HepG2 (cell line): ENCODE measurements around the gene EIF5. TPM values are rescaled to one million over a fixed set of nuclear protein-coding genes. Genes with fewer than 3 reads are reported as not detected.

Source experiments
- ATAC-seq: fragments of 200-7000 bp; cut with Tn5 transposase; 3 replicates; pipeline ENCODE4 v1.9.1; 2020; ENCODE audit warnings: mild to moderate bottlenecking, moderate library complexity
- BruUV-seq: library from RNA; stranded (reverse); fragments of 400-500 nt; replicated peaks from 2 replicates; lab custom pipeline; 2021; lab: Mats Ljungman, UMichigan
- CTCF ChIA-PET: fragments of 300-600 bp; formaldehyde crosslinking; extraction: SDS; loops from one replicate; lab custom pipeline; 2021; ENCODE audit warnings: low total read pairs, inconsistent platforms, low intra/inter-chr PET ratio; lab: Yijun Ruan, JAX
- POLR2A ChIA-PET: fragments of 350-600 bp; sonication (Branson Sonifier 250); formaldehyde crosslinking; loops from one replicate; lab custom pipeline; 2020; ENCODE audit warnings: antibody characterized with exemption, inconsistent platforms; lab: Yijun Ruan, JAX
- DNase-seq: peaks from one replicate; pipeline ENCODE4 v3.0.0-alpha.2; 2015; ENCODE audit warnings: low spot score
- FAIRE-seq: peaks from 3 replicates; lab custom pipeline; 2011; peaks lifted over from hg19 to GRCh38; lab: Jason Lieb, UNC
- H2AFZ ChIP-seq: one replicate; pipeline ENCODE4 v1.6.1; 2011; ENCODE audit warnings: low read length, inconsistent platforms
- H3K27ac ChIP-seq: fragments of 300-600 bp; 3 replicates; pipeline ENCODE4 v1.8.0; 2011; ENCODE audit warnings: mixed run types, mild to moderate bottlenecking, mixed read lengths, low read length, inconsistent platforms; ENCODE audit not compliant: insufficient read depth; ENCODE audit errors: extremely low read length
- H3K27me3 ChIP-seq, 2 experiments: fragments of 200-600 bp in 1 of 2; 2 replicates in 1 of 2; 3 replicates in 1 of 2; pipeline versions ENCODE4 v1.6.0 to v1.8.0; 2011; ENCODE audit warnings: low read length in 2 of 2, mild to moderate bottlenecking in 2 of 2, moderate library complexity in 2 of 2, inconsistent platforms in 1 of 2; ENCODE audit not compliant: insufficient read depth in 2 of 2, control insufficient read depth in 1 of 2
- H3K36me3 ChIP-seq, 2 experiments: fragments of 200-600 bp in 1 of 2; replicated peaks in 1 of 2; 2 replicates in 1 of 2; 3 replicates in 1 of 2; pipeline versions ENCODE4 v1.5.1 to v1.8.0; 2011; ENCODE audit warnings: low read length in 2 of 2, inconsistent platforms in 1 of 2; ENCODE audit not compliant: insufficient read depth in 2 of 2, control insufficient read depth in 1 of 2
- H3K4me1 ChIP-seq: 2 replicates; pipeline ENCODE4 v1.5.1; 2012; ENCODE audit warnings: low read length, inconsistent platforms; ENCODE audit not compliant: insufficient read depth
- H3K4me2 ChIP-seq: 2 replicates; pipeline ENCODE4 v1.6.0; 2011; ENCODE audit warnings: low read depth, low read length, inconsistent platforms
- H3K4me3 ChIP-seq, 3 experiments: fragments of 200-600 bp in 1 of 3; sonication (generic), shearing (Covaris generic) in 1 of 3; replicated peaks in 1 of 3; 2 replicates each; pipeline ENCODE4 v1.5.1; 2011 to 2016; ENCODE audit warnings: low read length in 3 of 3, inconsistent platforms in 2 of 3, low read depth in 2 of 3, mild to moderate bottlenecking in 2 of 3, control low read depth in 1 of 3, mixed read lengths in 1 of 3; ENCODE audit not compliant: insufficient read depth in 1 of 3
- H3K79me2 ChIP-seq: one replicate; pipeline ENCODE4 v1.6.1; 2011; ENCODE audit warnings: low read length, inconsistent platforms; ENCODE audit not compliant: insufficient read depth
- H3K9ac ChIP-seq: 2 replicates; pipeline ENCODE4 v1.6.0; 2011; ENCODE audit warnings: mild to moderate bottlenecking, low read depth, low read length, inconsistent platforms; ENCODE audit not compliant: insufficient read depth
- H3K9me3 ChIP-seq: 2 replicates; pipeline ENCODE4 v1.5.1; 2012; ENCODE audit warnings: mild to moderate bottlenecking, low read length
- H4K20me1 ChIP-seq: 2 replicates; pipeline ENCODE4 v1.6.0; 2011; ENCODE audit warnings: inconsistent platforms, mild to moderate bottlenecking, low read length, moderate library complexity; ENCODE audit not compliant: insufficient read depth
- ARNT ChIP-seq: fragments of 450-650 bp; IDR thresholded peaks from 2 replicates; pipeline ENCODE4 v1.6.1; 2017
- ARNT2 ChIP-seq: sonication (generic); formaldehyde crosslinking; IDR thresholded peaks from 2 replicates; pipeline ENCODE4 v1.8.0; 2022; ENCODE audit warnings: mild to moderate bottlenecking, low read depth, missing genetic modification reagents, moderate library complexity
- ATF7 ChIP-seq, 2 experiments: fragments of 450-650 bp in 1 of 2; sonication (generic) in 1 of 2; formaldehyde crosslinking in 1 of 2; IDR thresholded peaks; 2 replicates each; pipeline versions ENCODE4 v1.4.0 to v1.6.1; 2016 to 2020; ENCODE audit warnings: antibody characterized with exemption in 1 of 2, mild to moderate bottlenecking in 1 of 2, missing genetic modification reagents in 1 of 2
- ATM ChIP-seq: fragments of 450-650 bp; IDR thresholded peaks from 2 replicates; pipeline ENCODE4 v1.7.1; 2017; ENCODE audit warnings: mild to moderate bottlenecking, borderline replicate concordance
- ESRRA ChIP-seq: sonication (generic); formaldehyde crosslinking; IDR thresholded peaks from 2 replicates; pipeline ENCODE4 v1.5.1; 2020; ENCODE audit warnings: mild to moderate bottlenecking, low read depth, missing genetic modification reagents
- FOXP4 ChIP-seq: sonication (generic); formaldehyde crosslinking; IDR thresholded peaks from 2 replicates; pipeline ENCODE4 v1.4.0; 2020; ENCODE audit warnings: missing genetic modification reagents
- GATAD2A ChIP-seq: IDR thresholded peaks from 2 replicates; pipeline ENCODE4 v1.6.1; 2016
- HMGXB3 ChIP-seq: sonication (generic); formaldehyde crosslinking; IDR thresholded peaks from 2 replicates; pipeline ENCODE4 v1.4.0; 2020; ENCODE audit warnings: missing genetic modification reagents, borderline replicate concordance
- HOXA9 ChIP-seq: sonication (generic); formaldehyde crosslinking; IDR thresholded peaks from 2 replicates; pipeline ENCODE4 v1.8.1; 2022; ENCODE audit warnings: missing genetic modification reagents, mild to moderate bottlenecking, moderate library complexity, borderline replicate concordance
- PHB2 ChIP-seq: fragments of 450-650 bp; IDR thresholded peaks from 2 replicates; pipeline ENCODE4 v1.6.1; 2018; ENCODE audit not compliant: partially characterized antibody
- POLR2A ChIP-seq, 2 experiments: IDR thresholded peaks; 2 replicates each; pipeline ENCODE4 v1.6.1; 2011; ENCODE audit warnings: low read depth in 2 of 2, low read length in 2 of 2, mild to moderate bottlenecking in 1 of 2, moderate library complexity in 1 of 2; ENCODE audit not compliant: insufficient read depth in 1 of 2
- PREB ChIP-seq: sonication (generic); formaldehyde crosslinking; IDR thresholded peaks from 2 replicates; pipeline ENCODE4 v1.4.0; 2020; ENCODE audit warnings: missing genetic modification reagents
- REXO4 ChIP-seq: sonication (generic); formaldehyde crosslinking; IDR thresholded peaks from 2 replicates; pipeline ENCODE4 v1.8.0; 2022; ENCODE audit warnings: missing genetic modification reagents, mild to moderate bottlenecking, borderline replicate concordance
- SP1 ChIP-seq, 2 experiments: fragments of 450-650 bp in 1 of 2; sonication (generic) in 1 of 2; formaldehyde crosslinking in 1 of 2; IDR thresholded peaks; 2 replicates each; pipeline versions ENCODE4 v1.4.0 to v1.6.1; 2016 to 2020; ENCODE audit warnings: missing genetic modification reagents in 1 of 2
- TOE1 ChIP-seq: sonication (generic); formaldehyde crosslinking; IDR thresholded peaks from 2 replicates; pipeline ENCODE4 v1.4.0; 2020; ENCODE audit warnings: mild to moderate bottlenecking, missing genetic modification reagents
- ZNF616 ChIP-seq: sonication (generic); formaldehyde crosslinking; IDR thresholded peaks from 2 replicates; pipeline ENCODE4 v1.5.0; 2020; ENCODE audit warnings: low read depth, mild to moderate bottlenecking, missing genetic modification reagents
- ZNF841 ChIP-seq: sonication (generic); formaldehyde crosslinking; IDR thresholded peaks from 2 replicates; pipeline ENCODE4 v1.8.1; 2023; ENCODE audit warnings: missing genetic modification reagents, borderline replicate concordance
- ZNF891 ChIP-seq: sonication (generic); formaldehyde crosslinking; IDR thresholded peaks from 2 replicates; pipeline ENCODE4 v1.5.0; 2020; ENCODE audit warnings: mild to moderate bottlenecking, missing genetic modification reagents
- WGBS: methylation state at CpG from one replicate; pipeline ENCODE4 v1.1.6; 2017; ENCODE audit warnings: low lambda C conversion rate; 5-methylcytosine and 5-hydroxymethylcytosine counted together
- in situ Hi-C: cut with HindIII; loops from 2 replicates; pipeline ENCODE4 v1.10.0; 2017; ENCODE audit warnings: low pct_unique_long_range_greater_than_20kb; ENCODE audit not compliant: extremely low pct_ligation_motif_present
- intact Hi-C: fragments of 100-400 bp; cut with micrococcal nuclease; formaldehyde crosslinking; loops from one replicate; pipeline ENCODE4 v1.10.0; 2022; ENCODE audit not compliant: unreplicated experiment
- polyA plus RNA-seq, 8 experiments: library from polyadenylated mRNA; depleted of rRNA in 3 of 8; stranded (reverse) in 7 of 8; unstranded in 1 of 8; fragments of >200 nt; fragmentation: Illumina TruSeq in 4 of 8; extraction: Trizol in 4 of 8; gene quantifications; 2 replicates each; pipeline versions ENCODE4 v1.2.1 to v1.2.3, GENCODE V29; 2011 to 2016; ENCODE audit warnings: low read depth in 4 of 8, missing spikeins in 1 of 8, mixed read lengths in 1 of 8; ENCODE audit not compliant: insufficient read depth in 1 of 8
- total RNA-seq, 5 experiments: library from RNA; depleted of rRNA; stranded (reverse); fragments of >200 nt; fragmentation: Illumina TruSeq; extraction: Trizol; gene quantifications; 2 replicates each; pipeline ENCODE4 v1.2.3, GENCODE V29; 2016; ENCODE audit warnings: low read depth in 1 of 5

Gene EIF5
- total and polyA plus RNA-seq, 2 of the 13 experiments (the other 11 are each of a cell fraction or from before 2014, with no cell fraction given) = 189 to 281 TPM

GRCh38 chr14:103318750-103319419 lies 15.2 kb upstream of the EIF5 start:
- Histone ChIP-seq H3K27me3 (peaks cover 1 to 7% of the 10 kb centered on the region in 2 experiments; a peak in 2 of 5 replicates), H3K79me2 (no peaks in the 10 kb centered on the region), H3K4me1 (peaks cover 32% of the 10 kb centered on the region), H3K36me3 (no peaks in the 10 kb centered on the region), H4K20me1 (no peaks in the 10 kb centered on the region), H3K9ac (no peak overlapping the region), H3K4me2 (no peak overlapping the region), H3K27ac (no peak overlapping the region), H3K4me3 (no peak overlapping the region), H2AFZ (no peak overlapping the region), H3K9me3 (no peaks in the 10 kb centered on the region)
- intact Hi-C loops (no loop called here), in situ Hi-C loops (no loop called here)
- BruUV-seq = no TSS peak
- ChIA-PET POLR2A (interaction anchor here (1.0 kb wide), 1 partner anchor 15 kb away, joined by 3 read pairs; the partner anchor contains the start of gene EIF5), CTCF (no interaction called here)
- no peak for DNase-seq
- FAIRE-seq = no peak
- 18% methylated on average over 5 of the region's 6 CpGs for WGBS
- no peak for ATAC-seq
- TF ChIP-seq REXO4 (CRISPR knock-in tag) (no peak), ATF7 (IDR thresholded peaks at IDR 0.05) (no peak), ATF7 (CRISPR knock-in tag; IDR thresholded peaks at IDR 0.05) (no peak), GATAD2A (CRISPR knock-in tag) (no peak), HOXA9 (CRISPR knock-in tag) (no peak), ATM (no peak), PREB (CRISPR knock-in tag) (no peak), TOE1 (no peak), POLR2A (IDR thresholded peaks at IDR 0.05; ENCODE audit: insufficient read depth in 1 of 2, low read depth in 2 of 2, low read length in 2 of 2) (no peak), ZNF891 (CRISPR knock-in tag) (no peak), SP1 (IDR thresholded peaks at IDR 0.05) (no peak), SP1 (CRISPR knock-in tag; IDR thresholded peaks at IDR 0.05) (no peak), PHB2 (no peak), HMGXB3 (CRISPR knock-in tag) (no peak), ARNT2 (no peak), ZNF616 (CRISPR knock-in tag) (no peak), ZNF841 (CRISPR knock-in tag) (no peak), ARNT (no peak), ESRRA (CRISPR knock-in tag) (no peak), FOXP4 (CRISPR knock-in tag) (no peak)
